Measurements from ENCODE around the gene SLC35B2.

DNA sequence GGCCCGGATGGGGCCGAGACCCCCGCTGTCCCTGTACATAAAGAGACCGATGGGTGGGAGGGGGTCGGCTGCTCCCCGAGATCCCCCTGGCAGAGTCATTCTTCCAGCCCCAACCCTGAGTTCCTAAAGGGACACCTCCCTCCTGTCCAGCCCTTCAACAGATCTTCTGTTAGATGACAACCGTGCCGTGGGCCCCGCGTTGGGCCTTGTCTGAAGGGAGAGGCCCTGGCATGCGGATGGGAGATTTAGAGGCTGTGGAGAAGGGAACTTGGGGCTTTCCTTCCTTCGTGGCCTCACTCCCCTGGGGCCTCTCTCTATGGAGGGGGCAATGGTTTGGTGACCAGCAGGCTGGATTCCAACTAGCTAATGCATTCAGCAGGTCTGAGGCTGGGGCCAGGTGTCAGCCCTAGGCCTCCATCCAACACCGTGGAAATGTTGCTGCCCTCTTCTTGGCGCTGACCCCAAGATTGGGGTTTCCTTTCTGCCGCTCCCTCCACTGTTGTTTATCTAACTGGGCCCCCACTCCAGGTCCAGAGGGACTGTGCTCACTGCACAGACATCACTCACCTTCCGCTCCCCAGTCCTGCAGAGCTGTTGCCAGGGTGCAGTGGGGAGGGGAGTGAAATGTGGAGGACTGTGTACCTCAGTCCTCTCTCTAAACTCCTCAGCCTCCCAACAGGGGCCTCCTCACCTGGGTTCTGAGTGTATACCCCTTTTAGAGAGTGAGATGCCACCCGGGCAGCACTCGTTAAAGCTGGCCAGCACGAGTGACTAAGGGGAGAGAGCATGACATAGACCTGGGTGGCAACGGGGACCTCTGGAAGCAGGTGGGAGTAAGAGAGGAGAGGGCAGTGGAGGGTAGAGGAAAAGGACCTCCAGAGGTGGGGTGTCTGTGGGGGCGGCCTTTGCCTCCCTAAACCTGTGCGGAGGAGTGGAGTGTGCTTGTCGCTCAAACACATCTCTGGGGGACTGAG is 19.6 kb upstream of the SLC35B2 start:
- TF ChIP-seq CREB1 (CRISPR knock-in tag; IDR thresholded peaks at IDR 0.05; ENCODE audit: low read depth), result no peak
- TF ChIP-seq, protein P1, sequence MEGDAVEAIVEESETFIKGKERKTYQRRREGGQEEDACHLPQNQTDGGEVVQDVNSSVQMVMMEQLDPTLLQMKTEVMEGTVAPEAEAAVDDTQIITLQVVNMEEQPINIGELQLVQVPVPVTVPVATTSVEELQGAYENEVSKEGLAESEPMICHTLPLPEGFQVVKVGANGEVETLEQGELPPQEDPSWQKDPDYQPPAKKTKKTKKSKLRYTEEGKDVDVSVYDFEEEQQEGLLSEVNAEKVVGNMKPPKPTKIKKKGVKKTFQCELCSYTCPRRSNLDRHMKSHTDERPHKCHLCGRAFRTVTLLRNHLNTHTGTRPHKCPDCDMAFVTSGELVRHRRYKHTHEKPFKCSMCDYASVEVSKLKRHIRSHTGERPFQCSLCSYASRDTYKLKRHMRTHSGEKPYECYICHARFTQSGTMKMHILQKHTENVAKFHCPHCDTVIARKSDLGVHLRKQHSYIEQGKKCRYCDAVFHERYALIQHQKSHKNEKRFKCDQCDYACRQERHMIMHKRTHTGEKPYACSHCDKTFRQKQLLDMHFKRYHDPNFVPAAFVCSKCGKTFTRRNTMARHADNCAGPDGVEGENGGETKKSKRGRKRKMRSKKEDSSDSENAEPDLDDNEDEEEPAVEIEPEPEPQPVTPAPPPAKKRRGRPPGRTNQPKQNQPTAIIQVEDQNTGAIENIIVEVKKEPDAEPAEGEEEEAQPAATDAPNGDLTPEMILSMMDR (conservative IDR thresholded peaks at IDR 0.05; ENCODE audit: low read depth in 2 of 2), result no peak
- TF ChIP-seq, protein P2, sequence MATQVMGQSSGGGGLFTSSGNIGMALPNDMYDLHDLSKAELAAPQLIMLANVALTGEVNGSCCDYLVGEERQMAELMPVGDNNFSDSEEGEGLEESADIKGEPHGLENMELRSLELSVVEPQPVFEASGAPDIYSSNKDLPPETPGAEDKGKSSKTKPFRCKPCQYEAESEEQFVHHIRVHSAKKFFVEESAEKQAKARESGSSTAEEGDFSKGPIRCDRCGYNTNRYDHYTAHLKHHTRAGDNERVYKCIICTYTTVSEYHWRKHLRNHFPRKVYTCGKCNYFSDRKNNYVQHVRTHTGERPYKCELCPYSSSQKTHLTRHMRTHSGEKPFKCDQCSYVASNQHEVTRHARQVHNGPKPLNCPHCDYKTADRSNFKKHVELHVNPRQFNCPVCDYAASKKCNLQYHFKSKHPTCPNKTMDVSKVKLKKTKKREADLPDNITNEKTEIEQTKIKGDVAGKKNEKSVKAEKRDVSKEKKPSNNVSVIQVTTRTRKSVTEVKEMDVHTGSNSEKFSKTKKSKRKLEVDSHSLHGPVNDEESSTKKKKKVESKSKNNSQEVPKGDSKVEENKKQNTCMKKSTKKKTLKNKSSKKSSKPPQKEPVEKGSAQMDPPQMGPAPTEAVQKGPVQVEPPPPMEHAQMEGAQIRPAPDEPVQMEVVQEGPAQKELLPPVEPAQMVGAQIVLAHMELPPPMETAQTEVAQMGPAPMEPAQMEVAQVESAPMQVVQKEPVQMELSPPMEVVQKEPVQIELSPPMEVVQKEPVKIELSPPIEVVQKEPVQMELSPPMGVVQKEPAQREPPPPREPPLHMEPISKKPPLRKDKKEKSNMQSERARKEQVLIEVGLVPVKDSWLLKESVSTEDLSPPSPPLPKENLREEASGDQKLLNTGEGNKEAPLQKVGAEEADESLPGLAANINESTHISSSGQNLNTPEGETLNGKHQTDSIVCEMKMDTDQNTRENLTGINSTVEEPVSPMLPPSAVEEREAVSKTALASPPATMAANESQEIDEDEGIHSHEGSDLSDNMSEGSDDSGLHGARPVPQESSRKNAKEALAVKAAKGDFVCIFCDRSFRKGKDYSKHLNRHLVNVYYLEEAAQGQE (IDR thresholded peaks at IDR 0.05; ENCODE audit: unreplicated experiment), result no peak
- no peak for TF ChIP-seq POLR2AphosphoS5 (IDR thresholded peaks at IDR 0.05; ENCODE audit: low read depth)
- no peak for TF ChIP-seq EZH2phosphoT487 (IDR thresholded peaks at IDR 0.05; ENCODE audit: unreplicated experiment)
- no peak for TF ChIP-seq EZH2 (IDR thresholded peaks at IDR 0.05; ENCODE audit: low read depth, unreplicated experiment)
- TF ChIP-seq JUNB (IDR thresholded peaks at IDR 0.05; ENCODE audit: unreplicated experiment), result no peak
- TF ChIP-seq, protein P3, sequence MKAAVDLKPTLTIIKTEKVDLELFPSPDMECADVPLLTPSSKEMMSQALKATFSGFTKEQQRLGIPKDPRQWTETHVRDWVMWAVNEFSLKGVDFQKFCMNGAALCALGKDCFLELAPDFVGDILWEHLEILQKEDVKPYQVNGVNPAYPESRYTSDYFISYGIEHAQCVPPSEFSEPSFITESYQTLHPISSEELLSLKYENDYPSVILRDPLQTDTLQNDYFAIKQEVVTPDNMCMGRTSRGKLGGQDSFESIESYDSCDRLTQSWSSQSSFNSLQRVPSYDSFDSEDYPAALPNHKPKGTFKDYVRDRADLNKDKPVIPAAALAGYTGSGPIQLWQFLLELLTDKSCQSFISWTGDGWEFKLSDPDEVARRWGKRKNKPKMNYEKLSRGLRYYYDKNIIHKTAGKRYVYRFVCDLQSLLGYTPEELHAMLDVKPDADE (IDR thresholded peaks at IDR 0.05), result no peak
- no peak for TF ChIP-seq NANOG (IDR thresholded peaks at IDR 0.05; ENCODE audit: borderline replicate concordance)

All from GM23338 (cell line).